Astrocyte (in vitro differentiated cells and primary cell): ENCODE measurements around the gene BHLHA15. TPM values are rescaled to one million over a fixed set of nuclear protein-coding genes. Genes with fewer than 3 reads are reported as not detected.
A peak's percentile ranks its signal among the peaks of the same experiment; 100 is the strongest.

ENCODE experiments used
- DNase-seq: peaks from one replicate; pipeline ENCODE4 v3.0.0-alpha.2; 2010; ENCODE audit warnings: low read depth
- FAIRE-seq: peaks from 2 replicates; lab custom pipeline; 2011; peaks lifted over from hg19 to GRCh38; lab: Jason Lieb, UNC
- H2AFZ ChIP-seq: 2 replicates; pipeline ENCODE4 v1.6.0; 2012; ENCODE audit warnings: low read depth, low read length, inconsistent platforms
- H3K27ac ChIP-seq: 2 replicates; pipeline ENCODE4 v1.5.1; 2011; ENCODE audit warnings: low read depth, low read length, inconsistent platforms
- H3K27me3 ChIP-seq: 2 replicates; pipeline ENCODE4 v1.6.0; 2011; ENCODE audit warnings: low read length, inconsistent platforms; ENCODE audit not compliant: insufficient read depth
- H3K36me3 ChIP-seq: 2 replicates; pipeline ENCODE4 v1.5.1; 2011; ENCODE audit warnings: low read length, inconsistent platforms; ENCODE audit not compliant: insufficient read depth
- H3K4me1 ChIP-seq: 2 replicates; pipeline ENCODE4 v1.5.1; 2011; ENCODE audit warnings: low read length, inconsistent platforms; ENCODE audit not compliant: insufficient read depth
- H3K4me2 ChIP-seq: 2 replicates; pipeline ENCODE4 v1.6.0; 2012; ENCODE audit warnings: low read length, inconsistent platforms
- H3K4me3 ChIP-seq: 2 replicates; pipeline ENCODE4 v1.5.1; 2011; ENCODE audit warnings: low read depth, mild to moderate bottlenecking, low read length, inconsistent platforms; ENCODE audit not compliant: insufficient read depth
- H3K79me2 ChIP-seq: 2 replicates; pipeline ENCODE4 v1.6.0; 2012; ENCODE audit warnings: mild to moderate bottlenecking, low read length, inconsistent platforms; ENCODE audit not compliant: insufficient read depth
- H3K9ac ChIP-seq: 2 replicates; pipeline ENCODE4 v1.6.0; 2012; ENCODE audit warnings: mild to moderate bottlenecking, low read length, inconsistent platforms
- H3K9me3 ChIP-seq: 2 replicates; pipeline ENCODE4 v1.5.1; 2012; ENCODE audit warnings: low read depth, mild to moderate bottlenecking, low read length, inconsistent platforms; ENCODE audit not compliant: insufficient read depth
- H4K20me1 ChIP-seq: 2 replicates; pipeline ENCODE4 v1.6.0; 2012; ENCODE audit warnings: low read length, inconsistent platforms; ENCODE audit not compliant: insufficient read depth
- H3K27ac Mint-ChIP-seq: one replicate; pipeline ENCODE4 v1.8.0; 2021; ENCODE audit warnings: mild to moderate bottlenecking, mixed read lengths; ENCODE audit not compliant: unreplicated experiment
- H3K27me3 Mint-ChIP-seq: one replicate; pipeline ENCODE4 v1.8.0; 2021; ENCODE audit warnings: low read depth, mixed read lengths; ENCODE audit not compliant: unreplicated experiment
- H3K36me3 Mint-ChIP-seq: one replicate; pipeline ENCODE4 v1.8.0; 2021; ENCODE audit warnings: low read depth, mixed read lengths; ENCODE audit not compliant: unreplicated experiment
- H3K4me1 Mint-ChIP-seq: one replicate; pipeline ENCODE4 v1.8.0; 2021; ENCODE audit warnings: low read depth, mixed read lengths; ENCODE audit not compliant: unreplicated experiment
- H3K4me3 Mint-ChIP-seq: one replicate; pipeline ENCODE4 v1.8.0; 2021; ENCODE audit warnings: mild to moderate bottlenecking, moderate library complexity, mixed read lengths; ENCODE audit not compliant: unreplicated experiment
- H3K9me3 Mint-ChIP-seq: one replicate; pipeline ENCODE4 v1.8.0; 2021; ENCODE audit warnings: mild to moderate bottlenecking, mixed read lengths; ENCODE audit not compliant: unreplicated experiment
- CTCF ChIP-seq: IDR thresholded peaks from 2 replicates; pipeline ENCODE4 v1.5.1; 2011; ENCODE audit warnings: low read depth, mild to moderate bottlenecking, inconsistent platforms, low read length, moderate library complexity; ENCODE audit not compliant: insufficient read depth
- EZH2 ChIP-seq: IDR thresholded peaks from 2 replicates; pipeline ENCODE4 v1.6.1; 2012; ENCODE audit warnings: mild to moderate bottlenecking, low read length, inconsistent platforms; ENCODE audit not compliant: insufficient read depth
- total RNA-seq: library from RNA; stranded (reverse); gene quantifications from 2 replicates; pipeline ENCODE4 v1.2.1, GENCODE V29; 2021

The BHLHA15 gene
- total RNA-seq, 1 donor from 2014 or later: 0.57 TPM

GRCh38 chr7:98228801-98229200 is 17.6 kb downstream of the BHLHA15 start:
- no peak overlapping the region for H3K4me3 ChIP-seq
- Mint-ChIP-seq H3K4me1 (no peaks in the 10 kb centered on the region), H3K27ac (no peak overlapping the region)

GRCh38 chr7:98229441-98229840 is 18.2 kb downstream of the BHLHA15 start:
- peaks cover 5% of the 10 kb centered on the region for H3K36me3 Mint-ChIP-seq
- H3K27ac ChIP-seq: no peak overlapping the region
- H3K4me1 Mint-ChIP-seq: no peaks in the 10 kb centered on the region
- no peaks in the 10 kb centered on the region for H3K4me1 ChIP-seq
- H3K9me3 ChIP-seq: no peaks in the 10 kb centered on the region
- no peaks in the 10 kb centered on the region for H3K36me3 ChIP-seq
- H3K27me3 Mint-ChIP-seq: no peaks in the 10 kb centered on the region
- no peak overlapping the region for H3K27ac Mint-ChIP-seq
- no peaks in the 10 kb centered on the region for H4K20me1 ChIP-seq
- no peaks in the 10 kb centered on the region for H3K27me3 ChIP-seq
- H3K9ac ChIP-seq: no peak overlapping the region
- no peak for FAIRE-seq
- no peak overlapping the region for H3K4me2 ChIP-seq
- TF ChIP-seq EZH2 (no peak), CTCF (no peak)
- no peaks in the 10 kb centered on the region for H3K9me3 Mint-ChIP-seq
- no peak overlapping the region for H3K4me3 Mint-ChIP-seq
- no peaks in the 10 kb centered on the region for H3K79me2 ChIP-seq
- H3K4me3 ChIP-seq: no peak overlapping the region
- DNase-seq: no peak
- no peak overlapping the region for H2AFZ ChIP-seq

More at GRCh38 chr7:98228801-98229200, 17.6 kb downstream of the BHLHA15 start:
- TF ChIP-seq CTCF (no peak), EZH2 (no peak)
- Histone ChIP-seq H3K4me2 (no peak overlapping the region), H3K9me3 (no peaks in the 10 kb centered on the region), H3K79me2 (no peaks in the 10 kb centered on the region), H4K20me1 (no peaks in the 10 kb centered on the region), H3K36me3 (no peaks in the 10 kb centered on the region), H2AFZ (no peak overlapping the region), H3K4me1 (no peaks in the 10 kb centered on the region), H3K27ac (no peak overlapping the region), H3K9ac (no peak overlapping the region), H3K27me3 (no peaks in the 10 kb centered on the region)
- Mint-ChIP-seq H3K27me3 (no peaks in the 10 kb centered on the region), H3K4me3 (no peak overlapping the region), H3K36me3 (peaks cover 5% of the 10 kb centered on the region), H3K9me3 (no peaks in the 10 kb centered on the region)
- DNase-seq (no peak), FAIRE-seq (no peak)

- H3K36me3 ChIP-seq: no peaks in the 10 kb centered on the region
- H3K27ac Mint-ChIP-seq: no peak overlapping the region
These were observed 18.9 kb downstream of the BHLHA15 start for GRCh38 chr7:98229991-98230745.

More at GRCh38 chr7:98229991-98230745, 18.9 kb downstream of the BHLHA15 start:
- Histone ChIP-seq H3K79me2 (no peaks in the 10 kb centered on the region), H2AFZ (no peak overlapping the region), H3K4me3 (no peak overlapping the region), H3K9ac (no peak overlapping the region), H3K27ac (no peak overlapping the region), H3K4me1 (no peaks in the 10 kb centered on the region), H4K20me1 (no peaks in the 10 kb centered on the region), H3K4me2 (no peak overlapping the region), H3K27me3 (no peaks in the 10 kb centered on the region), H3K9me3 (no peaks in the 10 kb centered on the region)
- peaks cover 5% of the 10 kb centered on the region for H3K36me3 Mint-ChIP-seq
- peak overlapping the region; percentile 41 for H3K4me3 Mint-ChIP-seq
- no peaks in the 10 kb centered on the region for H3K27me3 Mint-ChIP-seq
- FAIRE-seq: no peak
- DNase-seq: no peak
- no peaks in the 10 kb centered on the region for H3K9me3 Mint-ChIP-seq
- TF ChIP-seq EZH2 (no peak), CTCF (no peak)
- H3K4me1 Mint-ChIP-seq: no peaks in the 10 kb centered on the region
